Sigmoid colon (tissue), 3 donors: ENCODE data around the gene EPHB1.

ENCODE experiments used
- CTCF ChIP-seq, 4 experiments: fragments of 450-650 bp in 3 of 4; fragments of 200-600 bp in 1 of 4; IDR thresholded peaks; one replicate each; pipeline ENCODE4 v1.5.1; 2016 to 2019; ENCODE audit warnings: antibody characterized with exemption in 4 of 4, mild to moderate bottlenecking in 3 of 4, moderate library complexity in 2 of 4
- POLR2A ChIP-seq, 2 donors: fragments of 450-650 bp; IDR thresholded peaks; one replicate each; pipeline ENCODE4 v1.6.1; 2016; ENCODE audit warnings: antibody characterized with exemption in 2 of 2, mild to moderate bottlenecking in 2 of 2, moderate library complexity in 2 of 2

DNA sequence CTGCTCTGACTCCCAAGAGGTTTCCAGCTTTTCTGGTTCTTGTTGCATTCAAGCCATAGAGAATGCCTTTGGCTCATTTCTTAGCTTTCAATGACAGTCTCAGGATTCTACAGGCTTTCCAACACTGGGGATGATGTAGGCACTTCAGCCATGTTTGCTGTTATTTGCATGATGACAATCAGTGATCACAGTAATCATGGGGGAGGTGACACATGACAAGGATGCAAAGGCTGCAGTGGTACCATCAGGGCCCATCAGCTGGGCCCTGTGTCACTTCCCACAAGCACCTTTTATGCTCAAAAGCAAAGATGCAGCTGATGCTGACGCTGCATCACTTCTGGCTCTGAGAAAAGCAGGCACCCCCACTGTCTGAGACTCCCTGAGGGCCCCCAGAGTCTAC, 18.6 kb downstream of the EPHB1 start:
- TF ChIP-seq CTCF (IDR thresholded peaks at IDR 0.05): no peak
- no peak for TF ChIP-seq POLR2A (IDR thresholded peaks at IDR 0.05)
